SK-N-MC (cell line): ENCODE results near the gene MAML2.

Experiments used
- DNase-seq: peaks from one replicate; pipeline ENCODE4 v3.0.0-alpha.2; 2011; ENCODE audit warnings: low read depth, low spot score
- H3K27ac ChIP-seq: fragments of 200-600 bp; sonication (generic); 2 replicates; pipeline ENCODE4 v1.5.1; 2016; ENCODE audit warnings: mixed run types
- H3K36me3 ChIP-seq: fragments of 200-600 bp; sonication (generic); 2 replicates; pipeline ENCODE4 v1.6.1; 2017; ENCODE audit warnings: antibody characterized with exemption, low read length, mixed read lengths; ENCODE audit not compliant: insufficient read depth
- H3K4me3 ChIP-seq: fragments of 200-600 bp; sonication (generic); 2 replicates; pipeline ENCODE4 v1.5.1; 2016
- H3K9ac ChIP-seq: fragments of 200-600 bp; sonication (generic); 2 replicates; pipeline ENCODE4 v1.8.0; 2017; ENCODE audit warnings: mixed run types, mixed read lengths; ENCODE audit not compliant: insufficient read length
- H3K9me3 ChIP-seq: fragments of 200-600 bp; sonication (generic); 2 replicates; pipeline ENCODE4 v1.6.1; 2017; ENCODE audit warnings: low read depth, mild to moderate bottlenecking, antibody characterized with exemption, low read length, moderate library complexity, mixed read lengths
- EZH2 ChIP-seq: fragments of 200-600 bp; sonication (generic); IDR thresholded peaks from one replicate; pipeline ENCODE4 v1.6.1; 2017; ENCODE audit warnings: antibody characterized with exemption
- FOXP2 ChIP-seq: optimal IDR thresholded peaks from 2 replicates; pipeline ENCODE3; 2011; ENCODE audit warnings: mild to moderate bottlenecking, moderate library complexity; ENCODE audit not compliant: insufficient read depth; ENCODE audit errors: extremely low read length, control extremely low read depth
- POLR2AphosphoS5 ChIP-seq: IDR thresholded peaks from 2 replicates; pipeline ENCODE4 v1.6.1; 2012; ENCODE audit warnings: mild to moderate bottlenecking, low read depth, low read length, borderline replicate concordance

MAML2 gene

GRCh38 chr11:96056576-96056975, 286.4 kb downstream of the MAML2 start:
- DNase-seq = no peak
- TF ChIP-seq EZH2 = no peak
- no peak for TF ChIP-seq POLR2AphosphoS5
- TF ChIP-seq FOXP2 = no peak
- Histone ChIP-seq H3K36me3 (no peaks in the 10 kb centered on the region), H3K9ac (no peak overlapping the region), H3K27ac (no peak overlapping the region), H3K4me3 (no peak overlapping the region), H3K9me3 (no peaks in the 10 kb centered on the region)

- no peak for DNase-seq
- TF ChIP-seq POLR2AphosphoS5 (no peak), EZH2 (no peak), FOXP2 (no peak)
- Histone ChIP-seq H3K27ac (no peak overlapping the region), H3K9me3 (no peaks in the 10 kb centered on the region), H3K4me3 (no peak overlapping the region), H3K9ac (no peak overlapping the region), H3K36me3 (no peaks in the 10 kb centered on the region)
These were observed 287.1 kb downstream of the MAML2 start for GRCh38 chr11:96055706-96056387.

- Histone ChIP-seq H3K9me3 (no peaks in the 10 kb centered on the region), H3K27ac (no peak overlapping the region), H3K9ac (no peak overlapping the region), H3K4me3 (no peak overlapping the region), H3K36me3 (no peaks in the 10 kb centered on the region)
- DNase-seq = no peak
- TF ChIP-seq EZH2 (no peak), POLR2AphosphoS5 (no peak), FOXP2 (no peak)
These were observed 287.9 kb downstream of the MAML2 start for GRCh38 chr11:96054870-96055705.

GRCh38 chr11:96052921-96053651, 289.9 kb downstream of the MAML2 start:
- Histone ChIP-seq H3K36me3 (no peaks in the 10 kb centered on the region), H3K4me3 (no peak overlapping the region), H3K27ac (no peak overlapping the region), H3K9me3 (no peaks in the 10 kb centered on the region), H3K9ac (no peak overlapping the region)
- DNase-seq = no peak
- TF ChIP-seq POLR2AphosphoS5 (no peak), EZH2 (no peak), FOXP2 (no peak)

- Histone ChIP-seq H3K4me3 (no peak overlapping the region), H3K9me3 (no peaks in the 10 kb centered on the region), H3K27ac (no peak overlapping the region), H3K36me3 (no peaks in the 10 kb centered on the region), H3K9ac (no peak overlapping the region)
- no peak for TF ChIP-seq EZH2
- TF ChIP-seq POLR2AphosphoS5 = no peak
- TF ChIP-seq FOXP2 = no peak
- no peak for DNase-seq
These were observed 291.2 kb downstream of the MAML2 start for GRCh38 chr11:96051820-96052219.

- Histone ChIP-seq H3K36me3 (no peaks in the 10 kb centered on the region), H3K27ac (no peak overlapping the region), H3K4me3 (no peak overlapping the region), H3K9ac (no peak overlapping the region), H3K9me3 (no peaks in the 10 kb centered on the region)
- TF ChIP-seq FOXP2 = no peak
- no peak for TF ChIP-seq EZH2
- TF ChIP-seq POLR2AphosphoS5 = no peak
- DNase-seq = no peak
These were observed 292.4 kb downstream of the MAML2 start for GRCh38 chr11:96050435-96051182.

- H3K36me3 ChIP-seq = no peaks in the 10 kb centered on the region
- H3K27ac ChIP-seq = no peak overlapping the region
- TF ChIP-seq EZH2 = no peak
- TF ChIP-seq POLR2AphosphoS5 = no peak
- TF ChIP-seq FOXP2 = no peak
These were observed 293.6 kb downstream of the MAML2 start for GRCh38 chr11:96049426-96049825.

More at GRCh38 chr11:96049426-96049825, 293.6 kb downstream of the MAML2 start:
- DNase-seq = no peak
- H3K4me3 ChIP-seq = no peak overlapping the region
- no peak overlapping the region for H3K9ac ChIP-seq
- no peaks in the 10 kb centered on the region for H3K9me3 ChIP-seq
